Activated CD8-positive, alpha-beta memory T cell treated with anti-CD3 and anti-CD28 coated beads, Interleukin-2, amount 50 U/mL, for 48 hours (primary cell): ENCODE measurements around the gene UPK2.
"Not testable (repeated sequence)": the region's sequence is repeated elsewhere in the genome, so short reads cannot be mapped to it uniquely, and the experiment has no call there.

ENCODE experiments used
- DNase-seq: peaks from one replicate; pipeline ENCODE4 v3.0.0-alpha.2; 2020

Gene UPK2

GRCh38 chr11:118939404-118939915 lies 16.6 kb upstream of the UPK2 start:
- no peak for DNase-seq

- DNase-seq: peak; percentile 78
Observed at GRCh38 chr11:118939953-118940598, 16.0 kb upstream of the UPK2 start.

GRCh38 chr11:118947091-118947490 lies 9.0 kb upstream of the UPK2 start:
- no peak for DNase-seq

GRCh38 chr11:118948000-118948399 lies 8.1 kb upstream of the UPK2 start:
- DNase-seq: no peak

GRCh38 chr11:118953265-118953664 lies 2.8 kb upstream of the UPK2 start:
- no peak for DNase-seq

- DNase-seq: not testable (repeated sequence)
Observed at GRCh38 chr11:118953976-118954375, 2.1 kb upstream of the UPK2 start.

- no peak for DNase-seq
Observed at GRCh38 chr11:118956847-118957469, 860 bp downstream of the UPK2 start.

GRCh38 chr11:118957549-118957948 lies 1.5 kb downstream of the UPK2 start:
- no peak for DNase-seq

GRCh38 chr11:118957968-118958367 lies 1.9 kb downstream of the UPK2 start:
- no peak for DNase-seq

GRCh38 chr11:118958577-118958976 lies 2.5 kb downstream of the UPK2 start:
- no peak for DNase-seq

- DNase-seq: no peak
Observed at GRCh38 chr11:118961189-118961588, 5.1 kb downstream of the UPK2 start.

- DNase-seq: no peak
Observed at GRCh38 chr11:118961591-118961990, 5.5 kb downstream of the UPK2 start.

GRCh38 chr11:118969508-118969907 lies 13.4 kb downstream of the UPK2 start:
- DNase-seq: not testable (repeated sequence)

GRCh38 chr11:118971646-118972045 lies 15.5 kb downstream of the UPK2 start, which contains the start of gene FOXR1:
FOXR1 (plus strand) TSS chr11:118971761; CDS start chr11:118971932, 171 bp downstream.
- no peak for DNase-seq

- DNase-seq: no peak
Observed at GRCh38 chr11:118973985-118974384, 17.9 kb downstream of the UPK2 start.

GRCh38 chr11:118975771-118976709 lies 19.9 kb downstream of the UPK2 start:
- no peak for DNase-seq

- no peak for DNase-seq
Observed at GRCh38 chr11:118979434-118979833, 23.3 kb downstream of the UPK2 start.

- no peak for DNase-seq
Observed at GRCh38 chr11:118980191-118980881, 24.2 kb downstream of the UPK2 start.

- not testable (repeated sequence) for DNase-seq
Observed at GRCh38 chr11:118984337-118984736, 28.2 kb downstream of the UPK2 start.

GRCh38 chr11:118984825-118985224 lies 28.7 kb downstream of the UPK2 start:
- DNase-seq: no peak

GRCh38 chr11:118988280-118988679 lies 32.2 kb downstream of the UPK2 start:
- no peak for DNase-seq

- DNase-seq: not testable (repeated sequence)
Observed at GRCh38 chr11:118991486-118992038, 35.5 kb downstream of the UPK2 start.
